ENCODE results near the gene ANO7.

ANO7 gene

GRCh38 chr2:241155936-241156335, 32.5 kb upstream of the ANO7 start:
- Mint-ChIP-seq H3K4me3 (no peak overlapping the region), H3K27me3 (ENCODE audit: low read depth, poor library complexity) (no peaks in the 10 kb centered on the region), H3K36me3 (ENCODE audit: low read depth) (peaks cover 14% of the 10 kb centered on the region), H3K4me1 (peaks cover 22% of the 10 kb centered on the region), H3K9me3 (no peaks in the 10 kb centered on the region), H3K27ac (no peak overlapping the region)
- TF ChIP-seq, protein P1, sequence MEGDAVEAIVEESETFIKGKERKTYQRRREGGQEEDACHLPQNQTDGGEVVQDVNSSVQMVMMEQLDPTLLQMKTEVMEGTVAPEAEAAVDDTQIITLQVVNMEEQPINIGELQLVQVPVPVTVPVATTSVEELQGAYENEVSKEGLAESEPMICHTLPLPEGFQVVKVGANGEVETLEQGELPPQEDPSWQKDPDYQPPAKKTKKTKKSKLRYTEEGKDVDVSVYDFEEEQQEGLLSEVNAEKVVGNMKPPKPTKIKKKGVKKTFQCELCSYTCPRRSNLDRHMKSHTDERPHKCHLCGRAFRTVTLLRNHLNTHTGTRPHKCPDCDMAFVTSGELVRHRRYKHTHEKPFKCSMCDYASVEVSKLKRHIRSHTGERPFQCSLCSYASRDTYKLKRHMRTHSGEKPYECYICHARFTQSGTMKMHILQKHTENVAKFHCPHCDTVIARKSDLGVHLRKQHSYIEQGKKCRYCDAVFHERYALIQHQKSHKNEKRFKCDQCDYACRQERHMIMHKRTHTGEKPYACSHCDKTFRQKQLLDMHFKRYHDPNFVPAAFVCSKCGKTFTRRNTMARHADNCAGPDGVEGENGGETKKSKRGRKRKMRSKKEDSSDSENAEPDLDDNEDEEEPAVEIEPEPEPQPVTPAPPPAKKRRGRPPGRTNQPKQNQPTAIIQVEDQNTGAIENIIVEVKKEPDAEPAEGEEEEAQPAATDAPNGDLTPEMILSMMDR (IDR thresholded peaks at IDR 0.05): no peak
- no peak for DNase-seq

DNA sequence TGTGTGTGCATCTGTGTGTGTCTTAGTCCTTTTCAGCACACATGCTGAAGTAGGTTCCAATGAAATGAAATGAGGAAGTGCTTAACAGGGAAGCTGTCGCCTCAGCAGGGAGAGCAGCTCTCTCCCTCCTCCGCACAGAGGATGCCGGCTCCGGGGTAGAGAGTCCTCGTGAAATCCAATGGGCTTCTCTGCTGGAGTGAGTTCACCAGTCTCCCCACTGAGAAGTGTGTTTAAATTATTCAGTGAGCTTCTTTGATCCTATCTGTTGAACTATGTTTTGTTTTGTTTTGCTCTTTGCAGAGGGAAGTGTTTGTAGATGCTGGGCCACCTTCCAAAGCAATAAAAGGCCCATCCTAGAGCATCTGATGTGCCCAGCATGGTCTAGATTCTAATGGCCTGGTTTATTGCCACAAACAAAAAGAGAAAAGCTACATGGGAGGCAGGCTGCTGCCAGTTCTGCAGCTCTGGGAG, 31.5 kb upstream of the ANO7 start:
- no peak overlapping the region for H3K4me3 Mint-ChIP-seq
- DNase-seq: no peak
- H3K9me3 Mint-ChIP-seq: no peaks in the 10 kb centered on the region
- TF ChIP-seq, protein P1 (IDR thresholded peaks at IDR 0.05): no peak
- no peak overlapping the region for H3K27ac Mint-ChIP-seq
- peaks cover 12% of the 10 kb centered on the region for H3K4me1 Mint-ChIP-seq
- no peaks in the 10 kb centered on the region for H3K27me3 Mint-ChIP-seq (ENCODE audit: low read depth, poor library complexity)
- H3K36me3 Mint-ChIP-seq (ENCODE audit: low read depth): peaks cover 14% of the 10 kb centered on the region

- TF ChIP-seq, protein P1 (IDR thresholded peaks at IDR 0.05): no peak
Observed at GRCh38 chr2:241157841-241158545, 30.5 kb upstream of the ANO7 start.

DNA sequence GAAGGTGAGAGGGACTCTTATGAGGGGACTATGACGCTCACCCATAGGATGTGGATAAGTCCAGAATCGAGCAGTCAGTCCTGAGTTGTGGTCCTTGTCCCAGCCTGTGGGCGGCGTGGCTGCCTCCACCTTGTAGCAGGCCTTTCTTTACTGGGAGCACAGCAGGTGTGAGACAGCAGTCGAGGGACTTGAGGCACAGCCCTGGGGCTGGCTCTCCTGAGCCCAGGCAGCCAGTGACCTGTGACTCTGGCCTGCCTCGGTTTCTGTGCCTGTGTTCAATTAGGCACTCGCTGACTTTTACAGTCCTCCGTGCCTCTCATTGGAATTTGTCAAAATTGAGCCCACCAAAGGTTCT, 30.0 kb upstream of the ANO7 start:
- no peaks in the 10 kb centered on the region for H3K9me3 Mint-ChIP-seq
- DNase-seq: no peak
- H3K27me3 Mint-ChIP-seq (ENCODE audit: low read depth, poor library complexity): no peaks in the 10 kb centered on the region
- TF ChIP-seq, protein P1 (IDR thresholded peaks at IDR 0.05): no peak
- H3K4me1 Mint-ChIP-seq: peaks cover 10% of the 10 kb centered on the region
- H3K27ac Mint-ChIP-seq: no peak overlapping the region
- H3K4me3 Mint-ChIP-seq: no peak overlapping the region
- H3K36me3 Mint-ChIP-seq (ENCODE audit: low read depth): peaks cover 10% of the 10 kb centered on the region

More at GRCh38 chr2:241157841-241158545, 30.5 kb upstream of the ANO7 start:
- no peak for DNase-seq
- H3K27me3 Mint-ChIP-seq (ENCODE audit: low read depth, poor library complexity): no peaks in the 10 kb centered on the region
- no peak overlapping the region for H3K27ac Mint-ChIP-seq
- H3K4me1 Mint-ChIP-seq: peaks cover 10% of the 10 kb centered on the region
- no peaks in the 10 kb centered on the region for H3K9me3 Mint-ChIP-seq
- peaks cover 14% of the 10 kb centered on the region for H3K36me3 Mint-ChIP-seq (ENCODE audit: low read depth)
- no peak overlapping the region for H3K4me3 Mint-ChIP-seq

GRCh38 chr2:241159116-241159515, 29.4 kb upstream of the ANO7 start:
- H3K27ac Mint-ChIP-seq: no peak overlapping the region

More at GRCh38 chr2:241159116-241159515, 29.4 kb upstream of the ANO7 start:
- no peaks in the 10 kb centered on the region for H3K9me3 Mint-ChIP-seq
- TF ChIP-seq, protein P1 (IDR thresholded peaks at IDR 0.05): no peak
- H3K4me3 Mint-ChIP-seq: no peak overlapping the region
- H3K27me3 Mint-ChIP-seq (ENCODE audit: low read depth, poor library complexity): no peaks in the 10 kb centered on the region
- no peak for DNase-seq
- peaks cover 10% of the 10 kb centered on the region for H3K4me1 Mint-ChIP-seq
- peaks cover 11% of the 10 kb centered on the region for H3K36me3 Mint-ChIP-seq (ENCODE audit: low read depth)

All from nephron progenitor cell (in vitro differentiated cells).